ENCODE data around the gene ZNF804A.

DNA sequence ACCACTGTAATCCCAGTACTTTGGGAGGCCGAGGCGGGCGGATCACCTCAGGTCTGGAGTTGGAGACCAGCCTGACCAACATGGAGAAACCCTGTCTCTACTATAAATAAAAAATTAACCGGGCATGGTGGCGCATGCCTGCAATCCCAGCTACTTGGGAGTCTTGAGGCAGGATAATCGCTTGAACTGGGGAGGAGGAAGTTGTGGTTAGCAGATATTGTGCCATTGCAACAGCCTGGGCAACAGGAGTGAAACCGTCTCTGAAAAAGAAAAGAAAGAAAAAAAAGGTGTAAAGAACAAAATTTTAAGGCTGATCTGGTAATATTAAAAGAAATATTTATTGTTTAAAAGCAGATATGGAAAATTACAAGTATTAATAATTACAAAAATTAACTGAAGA is 29.7 kb downstream of the ZNF804A start:
- TF ChIP-seq POLR2A (IDR thresholded peaks at IDR 0.05): no peak
- TF ChIP-seq, protein P1, sequence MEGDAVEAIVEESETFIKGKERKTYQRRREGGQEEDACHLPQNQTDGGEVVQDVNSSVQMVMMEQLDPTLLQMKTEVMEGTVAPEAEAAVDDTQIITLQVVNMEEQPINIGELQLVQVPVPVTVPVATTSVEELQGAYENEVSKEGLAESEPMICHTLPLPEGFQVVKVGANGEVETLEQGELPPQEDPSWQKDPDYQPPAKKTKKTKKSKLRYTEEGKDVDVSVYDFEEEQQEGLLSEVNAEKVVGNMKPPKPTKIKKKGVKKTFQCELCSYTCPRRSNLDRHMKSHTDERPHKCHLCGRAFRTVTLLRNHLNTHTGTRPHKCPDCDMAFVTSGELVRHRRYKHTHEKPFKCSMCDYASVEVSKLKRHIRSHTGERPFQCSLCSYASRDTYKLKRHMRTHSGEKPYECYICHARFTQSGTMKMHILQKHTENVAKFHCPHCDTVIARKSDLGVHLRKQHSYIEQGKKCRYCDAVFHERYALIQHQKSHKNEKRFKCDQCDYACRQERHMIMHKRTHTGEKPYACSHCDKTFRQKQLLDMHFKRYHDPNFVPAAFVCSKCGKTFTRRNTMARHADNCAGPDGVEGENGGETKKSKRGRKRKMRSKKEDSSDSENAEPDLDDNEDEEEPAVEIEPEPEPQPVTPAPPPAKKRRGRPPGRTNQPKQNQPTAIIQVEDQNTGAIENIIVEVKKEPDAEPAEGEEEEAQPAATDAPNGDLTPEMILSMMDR (IDR thresholded peaks at IDR 0.05): no peak

All from esophagus squamous epithelium (tissue), 4 donors.